Stimulated activated CD4-positive, alpha-beta T cell treated with anti-CD3 and anti-CD28 coated beads, Interleukin-2, amount 100 ng/mL, for 24 hours (primary cell): ENCODE data around the gene UBASH3B.
"Not testable (repeated sequence)": the region's sequence is repeated elsewhere in the genome, so short reads cannot be mapped to it uniquely, and the experiment has no call there.

Experiments used
- DNase-seq, 2 donors: peaks; one replicate each; pipeline ENCODE4 v3.0.0-alpha.2; 2020

UBASH3B gene

GRCh38 chr11:122655527-122656072, at the start of gene UBASH3B:
UBASH3B (plus strand) TSS chr11:122655722; CDS start chr11:122656050, 328 bp downstream.
- DNase-seq, result peak; percentile 70 to 76

- not testable (repeated sequence) for DNase-seq
These were observed 48.4 kb upstream of the UBASH3B start for GRCh38 chr11:122607162-122607561.

GRCh38 chr11:122612123-122612824, 43.2 kb upstream of the UBASH3B start:
- DNase-seq, result no peak

- no peak for DNase-seq
These were observed 38.8 kb upstream of the UBASH3B start for GRCh38 chr11:122616718-122617117.

GRCh38 chr11:122617297-122617696, 38.2 kb upstream of the UBASH3B start:
- no peak for DNase-seq

GRCh38 chr11:122617926-122618325, 37.6 kb upstream of the UBASH3B start:
- no peak for DNase-seq

- DNase-seq, result no peak
These were observed 36.6 kb upstream of the UBASH3B start for GRCh38 chr11:122618927-122619326.

- DNase-seq, result no peak
These were observed 35.8 kb upstream of the UBASH3B start for GRCh38 chr11:122619757-122620156.

- DNase-seq, result not testable (repeated sequence)
These were observed 30.0 kb upstream of the UBASH3B start for GRCh38 chr11:122625501-122625900.

- no peak for DNase-seq
These were observed 29.4 kb upstream of the UBASH3B start for GRCh38 chr11:122625976-122626665.

- DNase-seq, result no peak
These were observed 27.8 kb upstream of the UBASH3B start for GRCh38 chr11:122627745-122628144.

- DNase-seq, result peak; percentile 74 to 77
These were observed 26.5 kb upstream of the UBASH3B start for GRCh38 chr11:122628810-122629555.

GRCh38 chr11:122632181-122632824, 23.2 kb upstream of the UBASH3B start:
- DNase-seq, result no peak

- peak in 1 of 2 donors; percentile 15 for DNase-seq
These were observed 22.2 kb upstream of the UBASH3B start for GRCh38 chr11:122633219-122633829.

GRCh38 chr11:122634501-122634900, 21.0 kb upstream of the UBASH3B start:
- DNase-seq, result no peak

- no peak for DNase-seq
These were observed 18.0 kb upstream of the UBASH3B start for GRCh38 chr11:122637541-122637940.

GRCh38 chr11:122642472-122642922, 13.0 kb upstream of the UBASH3B start:
- DNase-seq, result no peak

- no peak for DNase-seq
These were observed 12.6 kb upstream of the UBASH3B start for GRCh38 chr11:122642971-122643370.

- DNase-seq, result no peak
These were observed 9.7 kb upstream of the UBASH3B start for GRCh38 chr11:122645847-122646246.

GRCh38 chr11:122646549-122647340, 8.8 kb upstream of the UBASH3B start:
- DNase-seq, result no peak

GRCh38 chr11:122647736-122648275, 7.7 kb upstream of the UBASH3B start:
- no peak for DNase-seq
